ENCODE measurements around the gene HBG2. TPM values are rescaled to one million over a fixed set of nuclear protein-coding genes. Genes with fewer than 3 reads are reported as not detected.

Gene HBG2
- total and polyA plus RNA-seq, 2 of the 8 experiments (the other 6 are each of a cell fraction or from before 2014, with no cell fraction given), result 0.23 TPM; not detected in 1

GRCh38 chr11:5223686-5224085, 30.9 kb downstream of the HBG2 start:
- H3K18ac ChIP-seq (ENCODE audit: extremely low read depth, low read length), result no peak overlapping the region
- no peak overlapping the region for H2BK5ac ChIP-seq (ENCODE audit: low read depth, low read length)
- H4K8ac ChIP-seq (ENCODE audit: extremely low read depth, insufficient read depth, low read length), result no peak overlapping the region
- no peaks in the 10 kb centered on the region for H3K36me3 ChIP-seq (ENCODE audit: control insufficient read depth in 2 of 4, insufficient read depth in 4 of 4, low read length in 3 of 4)
- no peak overlapping the region for H4K91ac ChIP-seq (replicated peaks; ENCODE audit: insufficient read length, low read length)
- no peaks in the 10 kb centered on the region for H3K79me2 ChIP-seq (ENCODE audit: control insufficient read depth in 1 of 2, insufficient read depth in 2 of 2, low read length in 2 of 2)
- no peak overlapping the region for H3K56ac ChIP-seq (replicated peaks; ENCODE audit: insufficient read length, low read depth, low read length)
- no peak for FAIRE-seq
- H3K27ac ChIP-seq (ENCODE audit: low read depth, low read length), result no peak overlapping the region
- H2BK12ac ChIP-seq (ENCODE audit: low read depth, low read length), result no peak overlapping the region
- H3K79me1 ChIP-seq (ENCODE audit: low read depth, low read length), result no peaks in the 10 kb centered on the region
- no peak overlapping the region for H3K14ac ChIP-seq (ENCODE audit: insufficient read length)
- H2AK5ac ChIP-seq (ENCODE audit: low read depth, low read length), result no peak overlapping the region
- H4K20me1 ChIP-seq (replicated peaks in 1 of 2; ENCODE audit: control insufficient read depth in 1 of 2, insufficient read depth in 2 of 2, low read length in 2 of 2), result no peaks in the 10 kb centered on the region
- no peak for TF ChIP-seq RNF2 (IDR thresholded peaks at IDR 0.05; ENCODE audit: borderline replicate concordance, low read depth, low read length, missing control alignments, poor library complexity, severe bottlenecking)
- TF ChIP-seq ATF3 (IDR thresholded peaks at IDR 0.05; ENCODE audit: insufficient read depth, low read depth, low read length), result no peak
- TF ChIP-seq BRCA1 (IDR thresholded peaks at IDR 0.05; ENCODE audit: low read depth, low read length), result no peak
- TF ChIP-seq CEBPB (IDR thresholded peaks at IDR 0.05; ENCODE audit: low read depth, low read length), result no peak
- no peak for TF ChIP-seq USF2 (IDR thresholded peaks at IDR 0.05; ENCODE audit: low read length)
- TF ChIP-seq FOSL1 (IDR thresholded peaks at IDR 0.05; ENCODE audit: insufficient read depth, low read depth, low read length), result no peak
- no peaks in the 10 kb centered on the region for H3K4me1 ChIP-seq (replicated peaks in 1 of 4; ENCODE audit: control insufficient read depth in 3 of 4, insufficient read depth in 4 of 4, low read length in 3 of 4)
- no peak overlapping the region for H3K9ac ChIP-seq (replicated peaks in 1 of 4; ENCODE audit: extremely low read depth in 1 of 4, low read depth in 3 of 4, low read length in 3 of 4)
- no peak overlapping the region for H2AFZ ChIP-seq (ENCODE audit: low read length)
- no peak overlapping the region for H2BK15ac ChIP-seq (ENCODE audit: low read length)
- no peak overlapping the region for H2BK20ac ChIP-seq (ENCODE audit: low read length)
- no peak for DNase-seq (ENCODE audit: low read depth in 1 of 2, low spot score in 2 of 2)
- H3K23ac ChIP-seq (ENCODE audit: insufficient read length), result no peak overlapping the region
- H4K5ac ChIP-seq (ENCODE audit: insufficient read length, low read depth, low read length), result no peak overlapping the region
- ChIA-PET CTCF (ENCODE audit: partially characterized antibody) (no interaction called here), POLR2A (ENCODE audit: partially characterized antibody) (no interaction called here)
- 83% methylated on average over 1 of the region's 1 CpG; no CpG with 5 or more reads in 1 of the 2 experiments for WGBS, 2 experiments (ENCODE audit: extremely low coverage in 1 of 2, insufficient coverage in 1 of 2, insufficient read length in 1 of 2, insufficient replicate concordance in 2 of 2, low coverage in 1 of 2, low lambda C conversion rate in 2 of 2, missing lambda C conversion rate in 1 of 2)
- H3K23me2 ChIP-seq (ENCODE audit: low read depth, low read length), result no peaks in the 10 kb centered on the region
- H3K4ac ChIP-seq (replicated peaks; ENCODE audit: insufficient read length, low read depth, low read length), result no peak overlapping the region
- no peak overlapping the region for H2BK120ac ChIP-seq (replicated peaks; ENCODE audit: low read depth, low read length)
- no peak overlapping the region for H3K4me3 ChIP-seq (ENCODE audit: extremely low read depth in 1 of 4, insufficient read depth in 2 of 4, low read depth in 3 of 4, low read length in 4 of 4)
- H3K27me3 ChIP-seq (replicated peaks in 1 of 4; ENCODE audit: control insufficient read depth in 3 of 4, extremely low read depth in 1 of 4, insufficient read depth in 3 of 4, low read length in 3 of 4), result no peaks in the 10 kb centered on the region
- no peak overlapping the region for H3K4me2 ChIP-seq (ENCODE audit: insufficient read depth in 1 of 2, low read depth in 2 of 2, low read length in 2 of 2)
- H3K9me3 ChIP-seq (ENCODE audit: insufficient read depth in 2 of 2, low read depth in 1 of 2, low read length in 1 of 2), result peaks cover 4 to 6% of the 10 kb centered on the region in 2 experiments; a peak in 2 of 4 replicates
